ENCODE data around the gene GRIK1.

Gene GRIK1

GRCh38 chr21:29654203-29654602 lies 285.6 kb downstream of the GRIK1 start:
- H3K36me3 Mint-ChIP-seq: no peaks in the 10 kb centered on the region
- no peaks in the 10 kb centered on the region for H3K9me3 Mint-ChIP-seq
- no peaks in the 10 kb centered on the region for H3K27me3 Mint-ChIP-seq
- no peak overlapping the region for H3K27ac Mint-ChIP-seq
- peaks cover 7% of the 10 kb centered on the region for H3K4me1 Mint-ChIP-seq
- no peak for ATAC-seq
- no peak overlapping the region for H3K4me3 Mint-ChIP-seq

- Mint-ChIP-seq H3K4me3 (no peak overlapping the region), H3K4me1 (no peaks in the 10 kb centered on the region), H3K9me3 (no peaks in the 10 kb centered on the region), H3K27ac (no peak overlapping the region), H3K27me3 (no peaks in the 10 kb centered on the region), H3K36me3 (no peaks in the 10 kb centered on the region)
- ATAC-seq: no peak
Measured at GRCh38 chr21:29650523-29651022, 289.2 kb downstream of the GRIK1 start.

DNA sequence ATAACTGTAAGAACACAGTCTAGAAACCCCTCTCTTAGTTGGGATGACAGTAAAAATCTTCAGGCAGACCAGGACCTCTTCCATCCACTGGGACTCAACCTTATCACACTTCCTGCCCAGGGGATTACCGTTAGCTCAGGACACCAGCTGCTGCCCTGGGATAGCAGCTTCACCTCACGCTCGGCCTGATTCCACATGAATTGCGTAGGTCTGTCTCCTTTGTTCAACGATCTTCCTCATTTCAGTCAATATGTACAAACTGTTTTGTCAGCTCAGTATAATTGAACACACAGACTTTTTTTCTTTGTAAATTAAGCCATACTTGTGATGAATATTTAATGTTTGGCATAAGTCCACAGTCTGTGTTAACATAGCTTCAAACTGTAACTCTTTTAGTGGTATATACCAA lies 290.4 kb downstream of the GRIK1 start:
- H3K27ac Mint-ChIP-seq: no peak overlapping the region
- no peak overlapping the region for H3K4me3 Mint-ChIP-seq
- no peaks in the 10 kb centered on the region for H3K27me3 Mint-ChIP-seq
- no peaks in the 10 kb centered on the region for H3K36me3 Mint-ChIP-seq
- no peaks in the 10 kb centered on the region for H3K4me1 Mint-ChIP-seq
- no peaks in the 10 kb centered on the region for H3K9me3 Mint-ChIP-seq
- no peak for ATAC-seq

DNA sequence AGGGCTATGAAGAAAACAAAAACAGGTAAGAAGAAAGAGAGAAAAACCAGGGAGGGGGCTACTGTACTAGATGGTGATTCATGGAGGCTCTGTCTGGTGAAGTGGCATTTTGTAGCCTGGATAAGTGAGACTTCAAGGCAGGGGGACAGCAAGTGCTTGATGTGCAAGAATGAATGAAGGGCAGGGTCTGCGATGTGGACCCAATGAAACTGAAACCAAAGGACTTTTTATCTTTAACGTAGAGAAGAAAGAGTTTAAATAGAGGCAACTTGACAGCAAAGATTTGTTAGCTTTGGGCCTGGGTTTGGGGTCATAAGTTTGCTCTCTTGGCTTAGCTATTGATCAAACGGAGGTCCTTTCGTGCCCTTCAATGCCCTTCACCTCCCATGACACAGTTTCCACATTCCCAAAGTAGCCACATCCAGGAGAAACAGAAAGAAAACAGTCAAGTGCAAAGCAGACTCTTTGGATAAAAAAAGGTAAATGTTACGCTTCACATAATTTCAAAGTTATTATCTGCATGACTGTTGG lies 291.0 kb downstream of the GRIK1 start:
- Mint-ChIP-seq H3K27ac (no peak overlapping the region), H3K9me3 (no peaks in the 10 kb centered on the region), H3K27me3 (no peaks in the 10 kb centered on the region), H3K36me3 (no peaks in the 10 kb centered on the region), H3K4me1 (no peaks in the 10 kb centered on the region), H3K4me3 (no peak overlapping the region)
- no peak for ATAC-seq

DNA sequence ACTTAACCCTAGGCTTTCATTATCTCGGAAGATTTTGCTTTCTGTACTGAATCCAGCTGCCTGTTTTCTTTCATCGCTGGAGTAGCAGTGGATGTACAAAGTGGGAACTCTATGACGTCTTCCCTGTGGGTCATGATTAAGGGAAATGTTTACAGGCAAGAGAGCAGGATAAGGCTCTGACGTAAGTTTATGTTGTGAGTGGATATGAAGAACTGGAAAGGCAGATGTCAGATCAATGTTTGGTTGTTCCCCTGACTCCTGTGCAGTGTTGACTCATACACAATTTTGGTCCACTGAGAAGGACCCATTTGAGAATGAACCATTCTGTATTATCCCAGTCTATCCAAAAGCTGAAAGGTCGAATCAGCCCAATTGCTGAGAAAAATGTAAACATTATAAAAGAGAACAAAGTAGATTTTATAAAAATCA lies 292.4 kb downstream of the GRIK1 start:
- H3K4me1 Mint-ChIP-seq: no peaks in the 10 kb centered on the region

DNA sequence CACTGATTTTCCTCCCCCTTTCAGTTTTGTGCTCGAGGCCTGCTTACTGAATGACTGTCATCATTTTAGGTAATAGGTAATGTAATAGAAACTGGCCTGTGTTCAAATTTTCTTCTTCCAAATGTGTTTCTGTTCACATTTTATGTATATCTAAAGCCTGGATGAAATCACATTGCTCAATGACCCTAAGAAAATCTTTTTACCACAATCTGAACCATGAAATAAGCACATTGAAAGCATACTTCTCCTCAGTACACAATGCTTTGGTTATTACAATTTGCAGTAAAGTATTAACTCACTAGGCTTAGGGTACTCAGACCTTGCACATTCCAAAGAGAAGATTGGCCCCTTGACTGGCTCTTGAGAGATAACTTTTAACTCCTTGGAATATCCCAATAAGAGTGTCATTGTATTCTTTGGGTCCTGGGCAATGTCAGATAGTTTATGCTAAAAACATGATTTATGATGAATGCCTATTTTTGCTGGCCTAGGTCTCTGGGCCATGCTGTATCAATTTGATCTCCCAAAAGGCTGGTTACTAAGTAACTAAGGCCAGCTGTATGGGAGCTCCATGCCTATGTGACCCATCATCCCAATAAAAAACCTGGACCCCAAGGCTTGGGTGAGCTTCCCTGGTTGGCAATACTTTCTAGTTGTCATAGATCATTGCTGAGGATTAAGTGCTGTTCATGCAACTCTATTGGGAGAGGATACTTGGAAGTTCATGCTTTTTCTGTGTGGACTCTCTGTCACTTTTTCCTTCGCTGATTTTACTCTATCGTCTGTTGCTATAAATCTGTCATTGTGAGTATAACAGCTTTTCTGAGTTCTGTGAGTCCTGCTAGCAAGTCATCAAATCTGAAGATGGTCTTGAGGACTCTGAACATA lies 293.9 kb downstream of the GRIK1 start:
- Mint-ChIP-seq H3K4me1 (peaks cover 2% of the 10 kb centered on the region), H3K27me3 (no peaks in the 10 kb centered on the region), H3K36me3 (no peaks in the 10 kb centered on the region), H3K27ac (no peak overlapping the region), H3K4me3 (no peak overlapping the region), H3K9me3 (no peaks in the 10 kb centered on the region)
- no peak for ATAC-seq

More for the DNA sequence above, 292.4 kb downstream of the GRIK1 start:
- Mint-ChIP-seq H3K36me3 (no peaks in the 10 kb centered on the region), H3K4me3 (no peak overlapping the region), H3K9me3 (no peaks in the 10 kb centered on the region), H3K27ac (no peak overlapping the region), H3K27me3 (no peaks in the 10 kb centered on the region)
- no peak for ATAC-seq

DNA sequence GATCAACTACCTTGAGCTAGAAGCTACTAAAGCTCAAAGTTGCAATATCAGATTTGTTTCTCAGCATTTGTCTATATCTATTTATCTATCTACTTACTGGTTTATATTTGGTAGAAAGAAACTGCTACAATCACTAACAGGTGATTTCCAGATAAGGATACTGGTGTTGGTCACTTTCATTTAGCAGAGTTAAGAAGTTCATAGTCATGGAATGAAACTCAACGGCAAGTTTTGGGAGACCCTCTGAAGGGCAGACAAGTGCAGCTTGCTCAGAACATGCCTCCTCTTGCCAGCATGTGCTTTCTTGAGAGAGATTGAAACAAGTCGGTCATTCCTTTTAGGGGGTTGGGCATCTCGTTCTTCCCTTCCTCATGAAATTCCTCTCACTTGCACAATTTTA lies 296.5 kb downstream of the GRIK1 start:
- no peak overlapping the region for H3K4me3 Mint-ChIP-seq
- H3K36me3 Mint-ChIP-seq: no peaks in the 10 kb centered on the region
- H3K27me3 Mint-ChIP-seq: no peaks in the 10 kb centered on the region
- no peak for ATAC-seq
- H3K27ac Mint-ChIP-seq: no peak overlapping the region
- peaks cover 28% of the 10 kb centered on the region for H3K4me1 Mint-ChIP-seq
- H3K9me3 Mint-ChIP-seq: no peaks in the 10 kb centered on the region

DNA sequence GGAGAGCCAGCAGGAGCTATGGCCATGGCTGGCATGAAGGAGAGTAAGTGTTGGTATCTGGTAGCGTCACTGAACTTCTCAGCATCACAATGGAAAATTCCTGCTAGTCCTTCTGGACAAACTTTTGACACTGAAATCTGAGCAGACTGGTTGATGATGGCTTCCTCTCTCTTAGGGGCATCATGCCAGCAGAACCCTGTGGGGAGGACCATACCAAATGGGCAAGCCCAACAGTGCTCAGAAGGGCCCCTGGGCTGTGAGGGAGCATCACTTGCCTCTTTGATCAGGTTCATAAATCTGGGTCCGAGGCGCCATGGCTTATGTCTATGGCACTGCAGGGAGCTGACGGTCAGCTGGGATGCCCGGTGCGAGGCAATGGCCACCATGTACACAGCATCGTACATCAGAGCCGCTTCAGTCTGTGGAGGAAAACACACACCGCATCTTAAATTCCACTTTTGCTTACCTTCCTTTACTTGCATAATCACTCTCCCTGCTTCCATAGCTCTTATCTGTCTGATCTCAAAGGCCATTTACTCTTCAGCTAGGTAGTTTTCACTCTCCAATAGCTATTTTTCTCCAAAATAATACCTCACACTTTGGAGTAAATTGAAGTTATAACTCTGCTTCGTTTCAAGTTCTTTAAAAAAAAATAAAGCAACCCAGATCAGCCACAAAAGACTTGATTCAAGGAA lies 297.1 kb downstream of the GRIK1 start:
- Mint-ChIP-seq H3K27ac (no peak overlapping the region), H3K4me3 (no peak overlapping the region), H3K27me3 (no peaks in the 10 kb centered on the region), H3K9me3 (peaks cover 4% of the 10 kb centered on the region), H3K36me3 (no peaks in the 10 kb centered on the region), H3K4me1 (peaks cover 34% of the 10 kb centered on the region)
- ATAC-seq: no peak

GRCh38 chr21:29641635-29642550 lies 297.9 kb downstream of the GRIK1 start:
- no peak overlapping the region for H3K27ac Mint-ChIP-seq
- H3K4me3 Mint-ChIP-seq: no peak overlapping the region
- H3K4me1 Mint-ChIP-seq: peaks cover 34% of the 10 kb centered on the region
- H3K9me3 Mint-ChIP-seq: peaks cover 4% of the 10 kb centered on the region
- no peaks in the 10 kb centered on the region for H3K27me3 Mint-ChIP-seq
- ATAC-seq: no peak
- no peaks in the 10 kb centered on the region for H3K36me3 Mint-ChIP-seq

DNA sequence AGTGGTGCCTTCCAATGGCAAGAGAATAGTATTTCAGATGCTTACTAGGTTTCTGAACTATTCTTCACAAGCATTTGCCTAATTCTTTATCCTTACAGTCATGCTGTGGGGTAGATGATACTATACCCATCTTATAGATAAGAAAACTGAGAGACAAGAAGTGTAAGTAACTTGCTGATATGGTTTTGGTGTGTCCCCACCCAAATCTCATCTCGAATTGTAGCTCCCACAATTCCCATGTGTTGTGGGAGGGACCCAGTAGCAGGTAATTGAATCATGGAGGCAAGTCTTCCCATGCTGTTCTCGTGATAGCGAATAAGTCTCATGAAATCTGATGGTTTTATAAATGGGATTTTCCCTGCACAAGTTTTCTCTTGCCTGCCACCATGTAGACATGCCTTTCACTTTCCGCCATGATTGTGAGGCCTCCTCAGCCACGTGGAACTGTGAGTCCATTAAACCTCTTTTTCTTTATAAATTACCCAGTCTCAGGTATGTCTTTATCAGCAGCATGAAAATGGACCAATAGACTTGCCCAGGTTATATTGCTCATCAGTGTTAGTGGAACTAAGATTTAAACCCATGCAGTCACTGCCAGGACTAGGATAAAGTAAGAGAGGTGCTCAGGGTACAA lies 298.7 kb downstream of the GRIK1 start:
- no peak for ATAC-seq
- Mint-ChIP-seq H3K4me1 (peaks cover 34% of the 10 kb centered on the region), H3K27me3 (no peaks in the 10 kb centered on the region), H3K36me3 (no peaks in the 10 kb centered on the region), H3K9me3 (peaks cover 4% of the 10 kb centered on the region), H3K4me3 (no peak overlapping the region), H3K27ac (no peak overlapping the region)

- Mint-ChIP-seq H3K27me3 (no peaks in the 10 kb centered on the region), H3K27ac (peak overlapping the region; percentile 11), H3K4me1 (peaks cover 34% of the 10 kb centered on the region), H3K9me3 (peaks cover 4% of the 10 kb centered on the region), H3K36me3 (no peaks in the 10 kb centered on the region), H3K4me3 (peak overlapping the region; percentile 7)
- peak; percentile 78 for ATAC-seq
Measured at GRCh38 chr21:29640080-29640508, 299.7 kb downstream of the GRIK1 start.

DNA sequence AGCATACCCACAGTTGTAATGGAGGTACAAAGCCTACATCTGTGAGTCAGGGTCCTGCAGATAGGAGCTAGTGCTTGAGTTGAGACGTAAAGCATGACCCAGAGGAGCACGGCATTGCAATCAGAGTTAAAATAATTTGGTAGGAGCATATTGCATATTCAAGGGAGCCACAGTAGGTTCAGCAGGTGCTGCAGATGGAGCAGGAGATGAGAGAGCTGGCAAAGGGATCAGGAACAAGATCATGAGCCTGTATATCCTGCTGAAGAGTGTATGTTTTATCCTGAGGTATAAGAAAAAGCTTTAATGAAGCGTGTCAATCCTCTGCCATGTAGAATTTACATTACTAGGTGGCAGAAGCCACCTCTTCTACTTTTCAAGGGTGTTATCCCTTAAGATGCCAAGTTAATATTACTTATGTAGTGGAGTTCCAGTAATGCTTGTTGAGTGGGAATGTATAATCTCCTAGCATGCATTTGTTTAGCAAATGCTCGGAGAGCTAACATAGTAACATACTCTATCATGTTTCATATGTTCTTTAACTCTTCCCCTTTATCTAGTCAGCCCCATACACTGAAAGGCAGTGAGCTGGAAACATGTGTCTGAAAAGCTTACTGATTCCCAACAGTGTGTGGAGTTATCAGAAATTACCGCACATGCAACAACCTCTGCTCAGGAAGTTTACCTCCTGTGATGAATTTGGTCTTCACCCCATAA lies 300.3 kb downstream of the GRIK1 start:
- no peaks in the 10 kb centered on the region for H3K36me3 Mint-ChIP-seq
- H3K27ac Mint-ChIP-seq: peak overlapping the region; percentile 11
- peaks cover 34% of the 10 kb centered on the region for H3K4me1 Mint-ChIP-seq
- ATAC-seq: peak; percentile 65
- no peaks in the 10 kb centered on the region for H3K27me3 Mint-ChIP-seq
- H3K4me3 Mint-ChIP-seq: no peak overlapping the region
- peaks cover 4% of the 10 kb centered on the region for H3K9me3 Mint-ChIP-seq

GRCh38 chr21:29638761-29639327 lies 301.0 kb downstream of the GRIK1 start:
- H3K36me3 Mint-ChIP-seq: no peaks in the 10 kb centered on the region
- H3K27me3 Mint-ChIP-seq: no peaks in the 10 kb centered on the region
- H3K9me3 Mint-ChIP-seq: peaks cover 4% of the 10 kb centered on the region
- no peak for ATAC-seq
- H3K4me3 Mint-ChIP-seq: no peak overlapping the region
- H3K4me1 Mint-ChIP-seq: peaks cover 34% of the 10 kb centered on the region
- H3K27ac Mint-ChIP-seq: no peak overlapping the region

Data from stimulated activated memory B cell treated with anti-CD40 and anti-IgM and Interleukin-4, amounts not matched to agents 10 μg/mL and 1 μg/mL and 100 μg/mL, for 72 hours (primary cell).